HG02943 (cell line): ENCODE results near the gene RPP40.

Experiments
- ATAC-seq: cut with Tn5 transposase; IDR thresholded peaks from one replicate; pipeline ENCODE4 v1.9.1; 2021; ENCODE audit warnings: mild to moderate bottlenecking, low read depth, moderate library complexity; ENCODE audit not compliant: unreplicated experiment

RPP40 gene

DNA sequence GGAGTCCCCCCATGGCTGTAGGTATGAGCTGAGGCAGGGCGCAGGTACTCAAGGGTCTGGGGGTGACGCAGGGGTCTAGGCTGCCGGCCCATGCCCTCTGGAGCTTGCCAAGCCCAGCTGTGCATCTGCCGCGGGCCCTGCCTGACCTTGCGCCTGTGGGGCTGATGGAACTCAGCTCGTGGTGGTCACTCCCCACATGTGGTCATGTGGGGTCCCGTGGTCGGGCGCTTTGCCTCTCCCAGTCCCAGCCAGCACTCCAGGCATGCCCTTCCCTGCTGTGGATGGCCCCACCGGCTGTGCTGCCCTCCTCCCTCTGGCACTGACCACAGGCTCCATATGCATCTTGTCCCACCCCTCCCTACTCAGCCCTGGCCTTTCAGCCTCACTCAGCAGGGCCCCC is 57.3 kb downstream of the RPP40 start:
- no peak for ATAC-seq
